Measurements from ENCODE around the gene SLC29A1.
A peak's percentile ranks its signal among the peaks of the same experiment; 100 is the strongest.

The SLC29A1 gene

GRCh38 chr6:44255105-44255808 is 31.9 kb downstream of the SLC29A1 start:
- no peak for DNase-seq (ENCODE audit: low read depth)

DNA sequence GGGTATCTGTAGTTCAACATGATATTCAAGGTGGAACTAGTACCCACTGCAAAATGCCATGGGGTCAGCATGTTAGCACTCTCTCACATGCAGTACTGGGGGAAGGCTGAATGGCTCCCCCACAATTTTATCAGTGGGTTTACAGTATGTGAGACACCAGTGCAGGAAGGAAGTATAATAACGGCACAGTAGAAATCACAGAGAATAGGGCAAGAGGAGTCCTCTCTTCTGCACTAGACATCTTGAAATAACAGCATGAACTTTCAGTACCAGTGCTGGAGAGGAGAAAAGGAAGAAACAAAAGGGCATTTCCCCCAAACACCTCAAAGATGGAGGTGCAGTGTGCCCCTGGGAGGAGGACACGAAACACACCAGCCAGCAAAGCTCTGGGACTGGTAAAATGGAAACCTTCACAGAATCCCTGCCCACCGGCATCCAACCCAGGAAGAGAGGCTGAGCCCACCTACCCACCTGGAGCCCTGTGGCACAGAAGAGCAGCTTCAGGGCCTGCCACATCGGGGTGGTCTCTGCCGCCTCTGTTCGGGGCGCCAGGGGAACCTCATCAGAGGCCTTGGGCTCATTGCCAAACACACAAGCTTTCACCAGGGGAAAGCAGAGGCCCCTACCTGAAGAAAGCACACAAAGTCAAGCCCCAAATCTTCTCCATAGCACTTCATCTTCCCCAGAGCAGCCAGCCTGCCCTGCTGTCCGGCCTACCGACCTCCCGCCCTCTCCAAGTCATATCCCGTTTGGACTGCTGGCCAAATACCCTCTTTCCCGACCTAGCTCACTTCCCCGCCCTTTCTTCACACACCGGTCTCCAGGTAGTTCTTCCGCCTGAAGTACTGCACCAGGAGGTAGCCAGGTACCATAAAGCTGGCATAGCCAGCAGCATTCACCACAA is 32.7 kb downstream of the SLC29A1 start:
- DNase-seq (ENCODE audit: low read depth) = no peak

DNA sequence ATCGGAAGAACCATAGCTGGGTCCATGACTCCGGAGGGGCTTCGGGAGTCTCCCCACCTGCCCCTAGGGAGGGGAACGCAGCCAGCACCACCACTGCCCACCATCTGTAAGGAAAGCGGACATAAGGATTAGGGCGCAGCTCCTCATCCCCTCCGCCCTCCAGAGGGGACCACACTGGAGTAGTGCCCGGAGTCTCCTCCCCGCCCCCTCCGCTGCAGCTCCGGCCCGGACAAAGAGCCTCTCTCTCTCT is 33.3 kb downstream of the SLC29A1 start:
- DNase-seq (ENCODE audit: low read depth) = no peak

DNA sequence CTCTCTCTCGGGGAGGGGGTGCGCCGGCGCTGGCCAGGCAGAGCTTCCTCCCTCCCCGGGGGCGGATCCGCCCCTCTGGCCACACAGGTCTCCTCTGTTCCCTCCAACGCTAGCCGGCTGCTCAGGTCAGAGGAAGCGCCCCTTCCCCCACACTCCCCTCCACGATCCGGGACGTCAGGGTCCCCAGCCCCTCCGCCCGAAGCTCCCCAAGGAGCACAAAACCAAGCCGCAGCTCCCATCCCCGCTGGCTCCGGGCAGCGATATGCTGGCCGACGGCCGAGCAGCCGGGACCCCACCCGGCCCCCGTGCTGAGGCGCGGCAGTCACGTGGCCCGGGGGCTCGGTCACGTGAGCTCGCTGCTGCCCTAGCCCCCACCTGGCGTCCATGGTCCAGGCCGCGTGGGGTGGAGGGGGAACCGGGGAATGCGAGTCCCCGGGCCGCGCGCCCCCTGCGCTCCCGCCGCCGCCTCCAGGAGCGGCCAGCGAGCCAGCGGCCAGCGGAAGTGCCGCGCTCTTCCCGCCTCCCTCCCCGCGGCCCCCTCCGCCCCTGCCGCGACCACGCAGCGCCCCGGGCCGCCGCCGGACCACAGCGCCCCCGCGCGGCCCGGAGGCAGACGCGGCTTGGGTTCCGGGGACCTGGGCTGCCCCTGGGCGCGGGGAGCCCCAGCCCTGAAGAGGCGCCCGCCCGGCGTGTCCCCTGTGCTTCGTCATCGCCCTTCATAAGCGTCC is 33.8 kb downstream of the SLC29A1 start, which contains the start of gene SLC35B2:
SLC35B2 (minus strand) TSS at position 504 of the 728 bp plus-strand sequence; CDS start at position 386, 118 bp downstream.
- peak; percentile 48 for DNase-seq (ENCODE audit: low read depth)

GRCh38 chr6:44257753-44258324 is 34.4 kb downstream of the SLC29A1 start:
- DNase-seq (ENCODE audit: low read depth) = no peak

GRCh38 chr6:44258325-44258863 is 35.0 kb downstream of the SLC29A1 start:
- DNase-seq (ENCODE audit: low read depth) = no peak

GRCh38 chr6:44258921-44259320 is 35.5 kb downstream of the SLC29A1 start:
- no peak for DNase-seq (ENCODE audit: low read depth)

DNA sequence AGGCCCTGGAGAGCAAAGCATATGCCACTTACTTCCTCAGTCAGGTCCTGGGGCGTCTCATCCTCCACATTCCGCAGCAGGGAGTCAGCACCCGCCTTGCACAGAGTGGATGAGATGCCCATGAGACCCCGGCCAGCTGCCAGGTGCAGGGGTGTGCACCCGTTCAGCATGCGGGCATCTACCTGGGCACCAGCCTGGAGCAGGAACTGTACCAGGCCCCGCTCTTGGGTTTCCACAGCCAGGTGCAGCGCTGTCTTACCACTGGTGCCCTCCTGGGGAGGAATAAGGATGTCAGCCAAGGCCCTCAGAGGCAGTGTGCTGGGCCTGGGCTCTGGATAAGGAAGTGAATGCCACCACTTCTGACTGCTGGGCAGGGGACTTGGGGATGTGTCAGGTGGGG is 36.6 kb downstream of the SLC29A1 start:
- no peak for DNase-seq (ENCODE audit: low read depth)

DNA sequence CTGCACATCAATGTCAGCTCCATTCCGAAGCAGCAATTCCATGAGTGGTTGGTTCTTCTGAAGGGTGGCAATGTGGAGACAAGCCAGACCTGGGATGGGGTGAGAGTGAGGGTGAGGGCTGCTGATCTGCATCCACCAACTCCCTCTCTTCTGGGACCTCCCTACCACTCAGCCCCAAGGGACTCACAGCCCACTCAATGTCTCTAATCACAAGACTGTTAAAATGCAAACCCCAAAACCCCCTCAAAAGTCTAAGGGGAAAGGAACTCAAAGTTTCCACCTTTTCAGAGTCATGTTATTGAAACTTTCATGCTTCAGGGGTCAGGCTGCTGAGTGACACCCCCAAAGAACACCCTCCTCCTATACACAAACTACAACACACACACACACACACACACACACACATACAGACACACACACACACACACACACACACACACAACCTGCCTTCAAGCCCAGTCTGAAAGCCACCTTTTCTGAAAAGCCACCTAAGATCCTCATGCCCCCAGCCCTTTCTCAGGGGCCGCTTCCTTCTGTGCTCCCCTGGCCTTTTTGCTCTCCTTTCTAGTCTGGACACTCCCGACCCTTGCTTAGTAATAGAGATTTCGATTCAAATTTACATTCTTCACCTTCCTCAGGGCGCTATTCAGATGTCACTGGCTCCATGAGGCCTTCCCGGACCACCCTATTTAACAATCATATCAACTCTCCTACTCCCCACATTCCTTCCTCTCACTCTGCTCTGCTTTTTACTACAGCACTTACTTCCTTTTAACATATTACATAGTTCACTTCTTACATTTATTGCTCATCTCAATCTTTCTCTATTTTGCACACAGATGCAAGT is 37.3 kb downstream of the SLC29A1 start:
- DNase-seq (ENCODE audit: low read depth) = no peak

DNA sequence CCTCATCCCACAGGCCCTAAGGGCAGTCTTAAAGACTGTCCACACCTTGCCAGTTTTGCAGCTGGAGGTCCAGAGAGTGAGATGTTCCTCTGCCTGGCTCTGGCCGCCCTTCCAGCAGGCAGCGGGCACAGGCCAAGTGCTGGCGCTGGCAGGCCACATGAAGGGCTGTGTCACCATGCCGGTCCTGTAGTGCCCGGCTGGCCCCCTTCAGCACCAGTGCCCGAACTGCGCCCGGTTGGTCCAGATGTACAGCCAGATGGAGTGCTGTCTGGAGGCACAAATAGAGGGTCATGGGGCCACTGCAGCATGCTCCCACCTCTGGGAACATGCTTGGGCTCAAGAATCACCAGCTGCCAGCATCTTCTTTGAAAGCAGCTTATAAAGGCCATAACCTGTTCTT is 38.2 kb downstream of the SLC29A1 start:
- no peak for DNase-seq (ENCODE audit: low read depth)

DNA sequence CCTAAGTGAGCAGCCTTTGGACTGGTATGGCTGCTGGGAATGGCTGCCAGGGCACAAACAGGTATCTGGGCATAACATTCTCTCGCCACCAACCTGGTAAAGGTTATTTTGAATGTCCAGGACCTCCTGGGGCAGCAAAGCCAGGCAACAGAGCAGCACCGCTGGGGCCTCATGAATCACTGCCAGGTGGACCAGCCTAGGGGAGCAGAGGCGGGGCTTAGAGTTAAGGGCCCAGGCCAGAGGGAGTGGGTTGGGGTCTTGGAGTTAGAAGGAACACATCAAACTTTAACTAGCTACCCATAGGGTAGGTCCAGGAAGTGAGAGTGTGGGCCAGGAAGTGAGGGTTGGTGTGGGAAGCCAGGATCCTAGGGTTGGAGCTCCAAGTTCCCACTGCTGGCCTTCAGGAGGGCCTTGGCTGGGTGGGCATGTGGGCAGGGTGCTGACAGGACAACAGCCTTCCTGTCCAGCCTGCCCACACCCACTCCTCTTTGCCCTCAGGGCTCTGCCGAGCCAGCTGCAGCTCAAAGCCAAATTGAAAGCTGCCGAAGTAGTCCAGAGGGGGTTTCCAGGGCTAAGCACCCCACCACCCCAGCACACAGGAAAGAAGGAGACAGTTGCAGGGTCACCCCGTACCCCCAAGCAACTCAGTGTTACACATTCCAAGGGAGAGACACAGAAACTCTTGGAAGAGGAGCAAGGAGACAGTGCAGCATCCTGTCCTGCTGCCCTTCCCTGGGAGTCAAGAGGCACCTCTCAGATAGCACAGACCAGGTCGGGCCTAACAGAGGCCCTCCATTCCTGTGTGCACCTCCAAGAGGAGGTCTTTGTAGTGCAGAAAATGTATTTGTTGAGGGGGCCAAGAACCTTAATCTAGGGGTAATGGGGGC is 39.3 kb downstream of the SLC29A1 start:
- no peak for DNase-seq (ENCODE audit: low read depth)

DNA sequence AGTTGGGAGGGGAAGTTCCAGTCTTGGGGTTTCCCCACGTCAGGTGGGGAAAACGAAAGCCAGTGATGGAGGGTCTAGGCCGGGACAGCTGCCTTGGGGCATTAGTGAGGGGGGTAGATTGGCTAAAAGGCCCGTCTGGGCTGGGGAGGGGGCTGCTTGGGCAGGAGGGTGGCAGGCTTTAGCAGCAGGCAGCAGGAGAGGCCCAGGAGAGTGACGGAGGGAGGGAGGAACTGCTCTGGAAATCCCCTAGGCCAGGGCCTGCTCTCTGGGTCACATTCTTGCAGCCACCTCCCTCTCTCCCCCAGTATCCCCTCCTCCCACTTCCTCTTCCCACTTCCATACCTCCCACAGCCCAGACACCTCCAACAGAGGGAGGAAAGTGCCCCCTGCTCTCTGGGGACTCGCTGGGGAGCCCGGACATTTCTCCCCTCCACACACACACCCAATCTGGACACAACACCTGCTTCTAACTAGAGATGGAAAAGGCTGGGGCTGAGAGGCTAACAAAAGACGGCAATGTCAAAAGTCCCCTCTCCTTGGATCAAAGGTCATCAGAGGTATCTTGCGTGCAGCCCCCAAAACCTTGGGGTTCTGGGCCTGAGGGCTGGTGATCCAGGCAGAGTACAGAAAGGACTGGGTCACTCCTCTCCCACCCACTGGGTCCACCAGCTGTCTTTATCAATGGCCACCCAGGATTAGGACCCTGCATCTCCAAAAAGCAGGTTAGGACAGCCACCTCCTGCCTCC is 40.1 kb downstream of the SLC29A1 start:
- DNase-seq (ENCODE audit: low read depth) = no peak

GRCh38 chr6:44264154-44265006 is 41.0 kb downstream of the SLC29A1 start:
- no peak for DNase-seq (ENCODE audit: low read depth)

- peak; percentile 94 for DNase-seq (ENCODE audit: low read depth)
These were observed 41.8 kb downstream of the SLC29A1 start, which contains the start of gene NFKBIE for GRCh38 chr6:44265007-44265721. TSS of gene NFKBIE (minus strand) at chr6:44265551. CDS start at chr6:44265346, 205 bp downstream.

GRCh38 chr6:44265722-44266233 is 42.4 kb downstream of the SLC29A1 start:
- DNase-seq (ENCODE audit: low read depth) = no peak

DNA sequence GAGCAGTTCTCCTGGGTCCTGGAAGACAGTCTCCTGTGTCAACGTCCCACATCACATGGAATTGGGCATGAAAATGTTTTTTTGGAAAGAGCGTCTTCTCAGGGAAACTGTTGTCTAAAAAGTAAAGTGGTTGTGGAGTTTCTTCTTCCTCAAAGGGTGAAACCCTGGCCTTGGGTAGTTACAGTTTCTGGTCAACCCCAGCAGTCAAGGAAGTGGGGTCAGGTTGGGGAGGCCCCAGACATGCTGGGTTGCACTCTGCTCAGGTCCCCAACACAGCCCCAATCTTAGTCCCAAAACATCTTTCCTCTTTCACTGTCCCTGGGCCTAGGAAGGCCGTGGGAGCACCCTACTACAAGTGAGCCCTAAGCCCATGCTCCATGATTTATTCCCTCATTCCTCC is 43.0 kb downstream of the SLC29A1 start:
- DNase-seq (ENCODE audit: low read depth) = no peak

- DNase-seq (ENCODE audit: low read depth) = no peak
These were observed 43.9 kb downstream of the SLC29A1 start for GRCh38 chr6:44267252-44267651.
